Measurements from ENCODE around the gene TMEM69. TPM values are rescaled to one million over a fixed set of nuclear protein-coding genes. Genes with fewer than 3 reads are reported as not detected.

Gene TMEM69, protein sequence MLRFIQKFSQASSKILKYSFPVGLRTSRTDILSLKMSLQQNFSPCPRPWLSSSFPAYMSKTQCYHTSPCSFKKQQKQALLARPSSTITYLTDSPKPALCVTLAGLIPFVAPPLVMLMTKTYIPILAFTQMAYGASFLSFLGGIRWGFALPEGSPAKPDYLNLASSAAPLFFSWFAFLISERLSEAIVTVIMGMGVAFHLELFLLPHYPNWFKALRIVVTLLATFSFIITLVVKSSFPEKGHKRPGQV
- 39.3 TPM for total RNA-seq (2021; ENCODE audit: unreplicated experiment)
- 21.0 and 35.2 TPM in 2 replicates for polyA plus RNA-seq (2012)
- percentile 92 among the genes with signal in this experiment for Bru-seq, nascent RNA
- percentile 91 among the genes with signal in this experiment for BruChase-seq, experiment 1, labeled RNA remaining after a 6-hour chase
- percentile 91 among the genes with signal in this experiment for BruChase-seq, experiment 2, labeled RNA remaining after a 2-hour chase
- long read RNA-seq, transcript TMEM69-201 (3 exons, 2,439 nt): major isoform, 28 of 41 reads
- long read RNA-seq, partial matches to known transcripts: 1 of 41 reads
- long read RNA-seq, other reads (novel, unspliced or antisense): 11 of 41 reads

DNA sequence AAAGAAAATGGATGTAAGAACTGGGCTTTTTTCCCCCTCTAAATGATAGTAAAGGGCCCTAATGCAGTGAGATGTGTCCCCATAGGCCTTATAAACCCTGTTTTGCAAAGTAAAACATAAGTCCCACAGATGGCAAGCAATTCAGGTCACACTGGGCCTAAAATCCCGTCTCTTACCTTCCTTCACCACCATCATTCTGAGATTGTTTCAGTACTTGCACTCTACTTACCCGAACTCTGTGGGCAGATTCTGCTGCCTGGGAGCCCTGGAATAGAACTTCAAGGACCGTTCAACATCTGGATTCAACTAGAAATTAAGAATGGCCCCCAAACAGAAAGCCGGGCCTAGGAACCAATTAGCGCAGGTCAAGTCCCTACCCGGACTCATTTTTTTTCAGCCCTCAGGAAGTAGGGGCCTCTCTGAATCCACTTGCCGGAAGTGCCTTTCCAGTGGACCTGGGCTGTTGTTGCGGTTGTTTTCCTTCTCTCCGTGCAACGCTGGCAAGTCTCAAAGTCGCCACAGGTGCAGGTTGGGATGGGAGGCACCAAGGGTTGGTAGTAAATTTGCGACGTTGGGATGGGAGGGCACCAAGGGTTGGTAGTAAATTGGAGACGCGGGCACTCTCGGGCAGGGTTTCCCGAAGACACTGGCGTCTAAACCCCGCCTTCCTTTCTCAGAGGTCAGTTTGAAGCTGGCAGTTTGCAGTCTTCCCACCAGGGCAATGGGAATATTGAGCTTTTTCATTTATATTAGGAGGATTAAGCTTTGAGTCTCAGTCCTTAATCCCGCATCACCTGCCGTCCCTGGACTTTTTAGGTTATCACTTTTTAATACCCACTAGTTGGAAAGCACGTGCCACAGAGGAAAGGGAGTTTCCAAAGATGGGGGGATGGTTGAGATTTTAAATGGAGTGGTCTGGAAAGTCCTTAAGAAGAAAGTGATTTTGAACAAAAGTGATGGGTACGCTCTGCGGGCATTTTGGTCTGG, at the start of gene TMEM69:
TSS of gene TMEM69 (plus strand) at position 428 of the 987 bp plus-strand sequence. CDS start 2,888 bp downstream, outside the sequence.
- Histone ChIP-seq H3K9me3 (ENCODE audit: control insufficient read depth in 1 of 2, insufficient read depth in 1 of 2, low read depth in 1 of 2, low read length in 2 of 2) (no peaks in the 10 kb centered on the region), H3K9ac (ENCODE audit: low read length) (peak within 1 kb of the TSS; percentile 91), H3K36me3 (ENCODE audit: control insufficient read depth in 1 of 2, insufficient read depth in 2 of 2, low read length in 2 of 2) (peaks cover 7 to 22% of the 10 kb centered on the region in 2 experiments), H3K27ac (ENCODE audit: low read depth, low read length) (peak within 1 kb of the TSS; percentile 94), H3K4me3 (replicated peaks in 1 of 2; ENCODE audit: low read depth in 1 of 2, low read length in 2 of 2) (peak within 1 kb of the TSS; percentile 56 to 77), H3K4me1 (ENCODE audit: control insufficient read depth in 1 of 2, insufficient read depth in 2 of 2, low read length in 2 of 2) (peaks cover 3 to 23% of the 10 kb centered on the region in 2 experiments; a peak in 3 of 4 replicates), H2AFZ (ENCODE audit: low read depth, low read length, poor library complexity, severe bottlenecking) (peak within 1 kb of the TSS; percentile 60), H4K20me1 (ENCODE audit: insufficient read depth) (peaks cover 5% of the 10 kb centered on the region; the same call in 1 of the 2 replicates), H3K79me2 (ENCODE audit: insufficient read depth, low read length) (peaks cover 79% of the 10 kb centered on the region), H3K27me3 (ENCODE audit: insufficient read depth, low read length) (no peaks in the 10 kb centered on the region), H3K4me2 (ENCODE audit: low read length) (peak within 1 kb of the TSS; percentile 89), H3K9me2 (ENCODE audit: insufficient read depth) (no peaks in the 10 kb centered on the region)
- ATAC-seq (peak; percentile 29), DNase-seq (ENCODE audit: low read depth, low spot score) (peak; percentile 88)
- POLR2A ChIA-PET: interaction anchor here (0.5 to 0.9 kb wide), 3 partner anchors 11 to 170 kb away, joined by 3 to 8 read pairs (median 3); no protein-coding TSS in a partner anchor
- TSS peak; percentile 65 for BruUV-seq (replicated peaks)
- RAD21 ChIA-PET (ENCODE audit: low non-redundant PET in 1 of 2, low total read pairs in 2 of 2, uncharacterized antibody in 2 of 2, unreplicated experiment in 2 of 2): no interaction called here
- CTCF ChIA-PET: no interaction called here
- intact Hi-C loops (cut with micrococcal nuclease): loop anchor here (1.0 to 10.0 kb wide), 4 partner anchors 63 to 491 kb away; partner anchors contain the start of genes IPP, MAST2 and PRDX1
- TF ChIP-seq SIN3A (IDR thresholded peaks at IDR 0.05; ENCODE audit: low read depth): no peak
- TF ChIP-seq JUND (IDR thresholded peaks at IDR 0.05): no peak
- TF ChIP-seq EZH2phosphoT487 (IDR thresholded peaks at IDR 0.05; ENCODE audit: borderline replicate concordance): no peak
- TF ChIP-seq CEBPB (IDR thresholded peaks at IDR 0.05; ENCODE audit: low read depth): no peak
- no peak for TF ChIP-seq CBX3 (IDR thresholded peaks at IDR 0.05; ENCODE audit: low read depth)
- TF ChIP-seq, protein P1, sequence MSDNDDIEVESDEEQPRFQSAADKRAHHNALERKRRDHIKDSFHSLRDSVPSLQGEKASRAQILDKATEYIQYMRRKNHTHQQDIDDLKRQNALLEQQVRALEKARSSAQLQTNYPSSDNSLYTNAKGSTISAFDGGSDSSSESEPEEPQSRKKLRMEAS (IDR thresholded peaks at IDR 0.05): no peak
- TF ChIP-seq ZFX (IDR thresholded peaks at IDR 0.05): 0 out of 2 replicates have a peak, but pooled peaks have one; percentile 6
- no peak for TF ChIP-seq ZNF274 (IDR thresholded peaks at IDR 0.05; ENCODE audit: low read depth, low read length)
- TF ChIP-seq POLR2A (IDR thresholded peaks at IDR 0.05; ENCODE audit: borderline replicate concordance, extremely low read depth, insufficient read depth, insufficient read length): no peak
- no peak for TF ChIP-seq TCF7L2 (IDR thresholded peaks at IDR 0.05; ENCODE audit: borderline replicate concordance, extremely low read depth, insufficient read depth, insufficient read length)
- no peak for TF ChIP-seq SRF (IDR thresholded peaks at IDR 0.05; ENCODE audit: low read depth)
- TF ChIP-seq, protein P2, sequence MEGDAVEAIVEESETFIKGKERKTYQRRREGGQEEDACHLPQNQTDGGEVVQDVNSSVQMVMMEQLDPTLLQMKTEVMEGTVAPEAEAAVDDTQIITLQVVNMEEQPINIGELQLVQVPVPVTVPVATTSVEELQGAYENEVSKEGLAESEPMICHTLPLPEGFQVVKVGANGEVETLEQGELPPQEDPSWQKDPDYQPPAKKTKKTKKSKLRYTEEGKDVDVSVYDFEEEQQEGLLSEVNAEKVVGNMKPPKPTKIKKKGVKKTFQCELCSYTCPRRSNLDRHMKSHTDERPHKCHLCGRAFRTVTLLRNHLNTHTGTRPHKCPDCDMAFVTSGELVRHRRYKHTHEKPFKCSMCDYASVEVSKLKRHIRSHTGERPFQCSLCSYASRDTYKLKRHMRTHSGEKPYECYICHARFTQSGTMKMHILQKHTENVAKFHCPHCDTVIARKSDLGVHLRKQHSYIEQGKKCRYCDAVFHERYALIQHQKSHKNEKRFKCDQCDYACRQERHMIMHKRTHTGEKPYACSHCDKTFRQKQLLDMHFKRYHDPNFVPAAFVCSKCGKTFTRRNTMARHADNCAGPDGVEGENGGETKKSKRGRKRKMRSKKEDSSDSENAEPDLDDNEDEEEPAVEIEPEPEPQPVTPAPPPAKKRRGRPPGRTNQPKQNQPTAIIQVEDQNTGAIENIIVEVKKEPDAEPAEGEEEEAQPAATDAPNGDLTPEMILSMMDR (IDR thresholded peaks at IDR 0.05 in 2 of 3, conservative IDR thresholded peaks at IDR 0.05 in 1 of 3; ENCODE audit: borderline replicate concordance in 1 of 3, insufficient read depth in 1 of 3, low read depth in 2 of 3, low read length in 2 of 3): peak in 2 of 3 experiments; percentile 17 to 27; a peak in 1 of 6 replicates
- no peak for TF ChIP-seq EZH2 (IDR thresholded peaks at IDR 0.05)
- TF ChIP-seq, protein P3, sequence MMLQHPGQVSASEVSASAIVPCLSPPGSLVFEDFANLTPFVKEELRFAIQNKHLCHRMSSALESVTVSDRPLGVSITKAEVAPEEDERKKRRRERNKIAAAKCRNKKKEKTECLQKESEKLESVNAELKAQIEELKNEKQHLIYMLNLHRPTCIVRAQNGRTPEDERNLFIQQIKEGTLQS (IDR thresholded peaks at IDR 0.05): no peak
- TF ChIP-seq SP1 (IDR thresholded peaks at IDR 0.05; ENCODE audit: low read depth): no peak
- TF ChIP-seq FOSL1 (IDR thresholded peaks at IDR 0.05; ENCODE audit: low read depth): no peak
- no peak for TF ChIP-seq ELF1 (IDR thresholded peaks at IDR 0.05; ENCODE audit: borderline replicate concordance, low read depth)
- TF ChIP-seq EGR1 (IDR thresholded peaks at IDR 0.05; ENCODE audit: low read depth): no peak
- peak; percentile 87 for TF ChIP-seq YY1 (IDR thresholded peaks at IDR 0.05; ENCODE audit: extremely low read depth, insufficient replicate concordance, low read depth, low read length)
- no peak for TF ChIP-seq RAD21 (IDR thresholded peaks at IDR 0.05; ENCODE audit: low read depth)

All from HCT116 (cell line).